Mucosa of rectum (tissue), 2 donors: ENCODE data around the gene KAT6B.

Experiments used
- H3K27ac ChIP-seq, 2 donors: one replicate each; pipeline ENCODE4 v1.7.0; 2013; ENCODE audit warnings: inconsistent platforms in 2 of 2, low read depth in 2 of 2, low read length in 2 of 2
- H3K27me3 ChIP-seq, 2 donors: one replicate each; pipeline ENCODE4 v1.7.0; 2013; ENCODE audit warnings: low read length in 2 of 2; ENCODE audit not compliant: control insufficient read depth in 2 of 2, insufficient read depth in 2 of 2
- H3K36me3 ChIP-seq, 2 donors: one replicate each; pipeline ENCODE4 v1.7.0; 2013; ENCODE audit warnings: low read length in 2 of 2; ENCODE audit not compliant: control insufficient read depth in 2 of 2, insufficient read depth in 2 of 2
- H3K4me1 ChIP-seq, 2 donors: one replicate each; pipeline ENCODE4 v1.7.0; 2013; ENCODE audit warnings: low read length in 2 of 2, mild to moderate bottlenecking in 1 of 2; ENCODE audit not compliant: control insufficient read depth in 2 of 2, insufficient read depth in 2 of 2
- H3K4me3 ChIP-seq, 2 donors: one replicate each; pipeline ENCODE4 v1.7.0; 2013; ENCODE audit warnings: low read length in 2 of 2
- H3K9ac ChIP-seq, 2 donors: one replicate each; pipeline ENCODE4 v1.7.0; 2013; ENCODE audit warnings: low read length in 2 of 2, low read depth in 1 of 2, mild to moderate bottlenecking in 1 of 2
- H3K9me3 ChIP-seq, 2 donors: one replicate each; pipeline ENCODE4 v1.7.0; 2013; ENCODE audit warnings: low read length in 2 of 2; ENCODE audit not compliant: control insufficient read depth in 2 of 2
- donor health status: healthy.
- donor health status: Normal muscosa, but diverticular disease.

Gene KAT6B

DNA sequence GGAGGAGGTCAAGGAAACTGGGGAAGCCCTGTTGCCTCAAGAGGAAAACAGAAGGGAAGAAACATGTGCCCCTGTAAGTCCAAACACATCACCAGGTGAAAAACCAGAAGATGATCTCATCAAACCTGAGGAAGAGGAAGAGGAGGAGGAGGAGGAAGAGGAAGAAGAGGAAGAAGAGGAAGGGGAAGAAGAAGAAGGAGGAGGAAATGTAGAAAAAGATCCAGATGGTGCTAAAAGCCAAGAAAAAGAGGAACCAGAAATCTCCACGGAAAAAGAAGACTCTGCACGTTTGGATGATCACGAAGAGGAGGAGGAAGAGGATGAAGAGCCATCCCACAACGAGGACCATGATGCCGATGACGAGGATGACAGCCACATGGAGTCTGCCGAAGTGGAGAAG is 202.3 kb downstream of the KAT6B start:
- H3K4me3 ChIP-seq, result no peak overlapping the region

DNA sequence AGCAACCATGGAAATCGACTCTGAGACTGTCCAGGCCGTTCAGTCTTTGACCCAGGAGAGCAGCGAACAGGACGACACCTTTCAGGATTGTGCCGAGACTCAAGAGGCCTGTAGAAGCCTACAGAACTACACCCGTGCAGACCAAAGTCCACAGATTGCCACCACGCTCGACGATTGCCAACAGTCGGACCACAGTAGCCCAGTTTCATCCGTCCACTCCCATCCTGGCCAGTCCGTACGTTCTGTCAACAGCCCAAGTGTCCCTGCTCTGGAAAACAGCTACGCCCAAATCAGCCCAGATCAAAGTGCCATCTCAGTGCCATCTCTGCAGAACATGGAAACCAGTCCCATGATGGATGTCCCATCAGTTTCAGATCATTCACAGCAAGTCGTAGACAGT is 203.0 kb downstream of the KAT6B start:
- Histone ChIP-seq H3K9ac (no peak overlapping the region), H3K4me3 (no peak overlapping the region), H3K27me3 (no peaks in the 10 kb centered on the region), H3K9me3 (no peaks in the 10 kb centered on the region), H3K27ac (no peak overlapping the region), H3K36me3 (peaks cover 39 to 45% of the 10 kb centered on the region in 2 donors), H3K4me1 (no peaks in the 10 kb centered on the region)

More for the DNA sequence above, 202.3 kb downstream of the KAT6B start:
- Histone ChIP-seq H3K9ac (no peak overlapping the region), H3K27ac (no peak overlapping the region), H3K9me3 (no peaks in the 10 kb centered on the region), H3K4me1 (no peaks in the 10 kb centered on the region), H3K27me3 (no peaks in the 10 kb centered on the region), H3K36me3 (peaks cover 41 to 46% of the 10 kb centered on the region in 2 donors)

DNA sequence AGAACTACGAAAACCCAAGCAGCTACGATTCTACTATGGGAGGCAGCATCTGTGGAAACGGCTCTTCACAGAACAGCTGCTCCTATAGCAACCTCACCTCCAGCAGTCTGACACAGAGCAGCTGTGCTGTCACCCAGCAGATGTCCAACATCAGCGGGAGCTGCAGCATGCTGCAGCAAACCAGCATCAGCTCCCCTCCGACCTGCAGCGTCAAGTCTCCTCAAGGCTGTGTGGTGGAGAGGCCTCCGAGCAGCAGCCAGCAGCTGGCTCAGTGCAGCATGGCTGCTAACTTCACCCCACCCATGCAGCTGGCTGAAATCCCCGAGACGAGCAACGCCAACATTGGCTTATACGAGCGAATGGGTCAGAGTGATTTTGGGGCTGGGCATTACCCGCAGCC is 203.5 kb downstream of the KAT6B start:
- no peak overlapping the region for H3K27ac ChIP-seq
- H3K9ac ChIP-seq, result no peak overlapping the region
- H3K36me3 ChIP-seq, result peaks cover 35 to 42% of the 10 kb centered on the region in 2 donors
- H3K4me1 ChIP-seq, result no peaks in the 10 kb centered on the region
- no peaks in the 10 kb centered on the region for H3K9me3 ChIP-seq
- H3K4me3 ChIP-seq, result no peak overlapping the region
- H3K27me3 ChIP-seq, result no peaks in the 10 kb centered on the region

DNA sequence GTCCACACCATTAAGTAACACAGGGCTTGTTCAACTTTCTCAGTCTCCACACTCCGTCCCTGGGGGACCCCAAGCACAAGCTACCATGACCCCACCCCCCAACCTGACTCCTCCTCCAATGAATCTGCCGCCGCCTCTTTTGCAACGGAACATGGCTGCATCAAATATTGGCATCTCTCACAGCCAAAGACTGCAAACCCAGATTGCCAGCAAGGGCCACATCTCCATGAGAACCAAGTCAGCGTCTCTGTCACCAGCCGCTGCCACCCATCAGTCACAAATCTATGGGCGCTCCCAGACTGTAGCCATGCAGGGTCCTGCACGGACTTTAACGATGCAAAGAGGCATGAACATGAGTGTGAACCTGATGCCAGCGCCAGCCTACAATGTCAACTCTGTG is 204.0 kb downstream of the KAT6B start:
- H3K4me3 ChIP-seq, result no peak overlapping the region
- H3K9me3 ChIP-seq, result no peaks in the 10 kb centered on the region
- H3K9ac ChIP-seq, result no peak overlapping the region
- peaks cover 30 to 37% of the 10 kb centered on the region in 2 donors for H3K36me3 ChIP-seq
- H3K27me3 ChIP-seq, result no peaks in the 10 kb centered on the region
- H3K27ac ChIP-seq, result no peak overlapping the region
- no peaks in the 10 kb centered on the region for H3K4me1 ChIP-seq

DNA sequence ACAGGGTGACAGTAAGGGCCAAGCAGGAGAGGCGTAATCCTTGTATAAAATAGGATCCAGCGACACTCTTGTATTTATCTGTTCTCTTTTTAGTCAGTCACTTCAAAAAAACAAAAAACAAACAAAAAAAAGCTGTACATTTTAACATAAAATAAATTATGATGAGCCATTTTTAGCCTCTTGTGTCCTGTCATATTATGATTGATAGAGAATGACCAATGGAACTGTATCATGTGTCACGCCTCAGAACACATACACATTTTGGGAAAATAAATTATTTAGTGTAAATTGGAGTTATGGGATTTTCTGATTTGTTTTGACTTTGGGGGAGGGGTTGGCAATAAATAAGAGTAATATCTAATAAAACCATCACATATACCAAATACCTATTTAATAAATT is 205.7 kb downstream of the KAT6B start:
- H3K9me3 ChIP-seq, result no peaks in the 10 kb centered on the region
- H3K36me3 ChIP-seq, result peaks cover 19 to 29% of the 10 kb centered on the region in 2 donors
- H3K4me3 ChIP-seq, result no peak overlapping the region
- no peaks in the 10 kb centered on the region for H3K27me3 ChIP-seq
- H3K27ac ChIP-seq, result no peak overlapping the region
- no peaks in the 10 kb centered on the region for H3K4me1 ChIP-seq
- no peak overlapping the region for H3K9ac ChIP-seq

DNA sequence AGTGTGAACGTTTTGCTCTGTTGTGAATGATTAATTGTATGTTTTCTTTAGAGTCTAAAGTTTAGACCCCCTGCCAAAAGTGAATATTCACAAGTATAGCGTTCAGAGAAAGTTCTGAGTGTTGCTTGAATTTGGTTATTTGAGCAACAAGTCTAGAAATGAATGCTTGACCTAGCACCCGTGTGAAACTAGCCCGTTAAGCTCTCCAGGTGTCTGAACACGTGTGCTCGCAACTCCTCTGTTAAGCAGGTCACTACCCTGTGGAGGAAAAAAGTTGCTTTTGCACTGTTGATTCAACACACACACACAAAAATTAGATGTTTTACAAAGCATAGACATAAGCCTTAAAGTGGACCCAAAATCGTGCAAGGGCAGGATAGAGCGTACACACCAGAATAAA is 206.4 kb downstream of the KAT6B start:
- Histone ChIP-seq H3K4me1 (no peaks in the 10 kb centered on the region), H3K36me3 (peaks cover 19 to 28% of the 10 kb centered on the region in 2 donors), H3K27ac (no peak overlapping the region), H3K4me3 (no peak overlapping the region), H3K9me3 (no peaks in the 10 kb centered on the region), H3K27me3 (no peaks in the 10 kb centered on the region), H3K9ac (no peak overlapping the region)

DNA sequence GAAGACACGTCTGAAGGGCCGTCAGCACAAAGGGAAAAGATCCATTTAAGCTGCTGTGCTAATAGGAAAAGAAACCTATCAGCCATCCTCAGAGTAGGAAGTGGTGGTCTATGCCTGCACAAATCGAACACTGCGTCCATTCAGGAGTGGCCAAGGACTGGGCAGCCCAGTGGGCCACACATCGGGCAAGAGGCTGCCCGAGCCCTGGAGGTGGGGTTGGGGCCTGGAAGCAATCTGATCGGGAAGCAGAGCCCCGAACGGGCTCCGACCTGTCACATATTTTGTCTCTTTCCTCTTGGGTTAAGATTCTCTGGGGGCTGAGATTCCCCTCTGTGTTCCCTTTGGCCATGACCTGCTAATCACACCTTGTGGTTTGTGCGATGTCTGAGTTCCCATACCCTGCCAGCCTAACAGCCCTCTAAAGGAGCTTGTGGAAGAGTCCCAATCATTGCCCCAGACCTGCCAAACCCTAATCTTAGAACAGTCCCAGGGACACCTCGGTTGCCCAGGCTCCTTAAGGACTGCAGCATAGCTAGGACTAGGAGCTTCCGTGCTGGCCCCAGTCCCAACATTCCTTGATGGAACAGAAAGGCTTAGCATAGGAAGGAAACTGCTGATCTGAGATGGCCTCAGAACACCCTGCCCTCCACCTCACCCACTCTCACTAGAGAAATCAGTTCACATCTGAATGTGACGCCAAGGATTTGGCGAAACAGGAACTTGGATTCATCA is 207.2 kb downstream of the KAT6B start:
- Histone ChIP-seq H3K4me3 (no peak overlapping the region), H3K27ac (no peak overlapping the region), H3K4me1 (no peaks in the 10 kb centered on the region), H3K36me3 (peaks cover 13 to 23% of the 10 kb centered on the region in 2 donors), H3K27me3 (no peaks in the 10 kb centered on the region), H3K9ac (no peak overlapping the region), H3K9me3 (no peaks in the 10 kb centered on the region)

DNA sequence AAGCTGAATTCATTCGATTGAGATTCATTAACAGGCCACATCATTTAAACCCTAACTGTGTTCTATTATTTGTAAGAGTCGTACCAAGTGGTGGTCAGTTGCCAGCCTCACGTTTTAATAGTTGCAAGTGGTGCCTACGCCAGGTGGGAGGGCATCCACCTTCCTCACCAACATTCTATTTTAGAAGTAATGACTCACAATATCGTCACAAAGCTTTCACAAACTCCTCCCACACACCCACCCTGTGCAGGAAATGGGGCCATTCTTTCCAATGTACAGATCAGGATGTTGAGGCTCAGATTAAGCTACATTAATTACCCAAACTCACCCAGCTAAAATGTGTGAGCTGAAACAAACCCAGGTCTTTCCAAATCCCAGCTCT is 207.7 kb downstream of the KAT6B start:
- Histone ChIP-seq H3K36me3 (peaks cover 10 to 18% of the 10 kb centered on the region in 2 donors), H3K27ac (no peak overlapping the region), H3K27me3 (no peaks in the 10 kb centered on the region), H3K9ac (no peak overlapping the region), H3K4me1 (no peaks in the 10 kb centered on the region), H3K9me3 (no peaks in the 10 kb centered on the region), H3K4me3 (no peak overlapping the region)

DNA sequence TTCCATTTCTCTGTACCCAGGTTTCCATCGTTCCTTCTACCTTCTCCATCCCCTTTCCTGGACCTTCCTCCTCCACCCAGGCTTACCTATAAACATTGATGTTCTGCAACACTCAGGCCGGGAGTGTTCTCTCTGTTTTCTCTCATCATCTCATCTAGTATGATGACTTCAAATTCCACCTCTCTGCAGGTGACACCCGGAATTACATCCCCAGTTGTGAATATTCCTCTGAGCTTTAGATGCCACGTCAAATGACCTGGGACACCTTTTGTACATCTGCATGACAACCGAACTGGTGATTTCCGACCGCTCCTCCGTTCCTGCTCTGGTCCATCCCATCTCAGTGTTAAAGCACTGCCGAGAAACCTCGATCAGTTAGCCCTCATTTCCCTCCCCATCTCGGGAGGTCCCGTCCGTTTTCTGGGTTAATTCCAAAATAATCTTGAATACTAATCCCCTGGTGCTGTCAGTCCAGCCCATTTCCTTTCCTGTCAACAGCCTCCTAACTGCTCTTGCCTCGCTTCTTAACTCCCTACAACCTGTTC is 208.4 kb downstream of the KAT6B start:
- no peaks in the 10 kb centered on the region for H3K9me3 ChIP-seq
- no peak overlapping the region for H3K27ac ChIP-seq
- H3K27me3 ChIP-seq, result no peaks in the 10 kb centered on the region
- H3K9ac ChIP-seq, result no peak overlapping the region
- H3K4me1 ChIP-seq, result no peaks in the 10 kb centered on the region
- peaks cover 10 to 12% of the 10 kb centered on the region in 2 donors for H3K36me3 ChIP-seq
- H3K4me3 ChIP-seq, result no peak overlapping the region

DNA sequence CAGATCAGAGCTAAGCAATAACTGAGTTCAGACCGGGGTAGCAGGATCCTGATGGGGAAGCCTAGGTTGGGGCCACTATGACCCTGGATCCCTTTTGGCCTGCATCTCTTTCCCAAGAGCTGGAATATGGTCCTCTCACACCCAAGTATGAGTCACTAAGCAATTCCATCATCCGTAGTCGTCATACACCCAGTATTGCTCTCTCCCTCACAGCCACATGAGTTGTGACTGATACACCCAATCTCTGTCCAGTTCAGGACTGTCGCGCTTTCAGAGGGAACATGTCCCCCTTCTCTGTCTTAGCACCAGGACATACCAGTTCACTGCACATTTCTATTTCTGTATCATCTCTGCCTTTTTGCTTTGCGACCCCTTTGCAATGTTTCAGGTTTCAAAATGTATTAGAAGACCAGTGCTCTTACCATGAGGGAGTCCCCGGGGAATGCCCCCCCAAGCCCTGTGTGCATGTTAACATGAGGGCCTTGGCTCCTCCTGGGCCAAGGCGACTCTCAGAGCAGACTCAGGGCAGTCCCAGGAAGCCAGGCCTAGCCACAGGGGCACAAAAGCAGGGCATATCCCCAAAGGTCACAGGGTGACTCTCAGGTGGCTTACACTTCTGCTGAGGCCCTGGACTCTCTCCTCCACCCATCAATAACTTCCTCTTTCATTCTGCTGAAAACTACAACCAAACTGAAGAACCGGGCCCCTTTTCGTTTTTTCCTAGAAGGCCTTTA is 209.7 kb downstream of the KAT6B start:
- Histone ChIP-seq H3K9ac (no peak overlapping the region), H3K27me3 (no peaks in the 10 kb centered on the region), H3K36me3 (no peaks in the 10 kb centered on the region), H3K9me3 (no peaks in the 10 kb centered on the region), H3K4me3 (no peak overlapping the region), H3K4me1 (no peaks in the 10 kb centered on the region), H3K27ac (no peak overlapping the region)
